GM18508 (cell line): ENCODE data around the gene EGF.

Experiments used
- ATAC-seq: cut with Tn5 transposase; IDR thresholded peaks from one replicate; pipeline ENCODE4 v1.9.1; 2021; ENCODE audit warnings: moderate number of reproducible peaks; ENCODE audit not compliant: insufficient read depth, unreplicated experiment

Gene EGF

DNA sequence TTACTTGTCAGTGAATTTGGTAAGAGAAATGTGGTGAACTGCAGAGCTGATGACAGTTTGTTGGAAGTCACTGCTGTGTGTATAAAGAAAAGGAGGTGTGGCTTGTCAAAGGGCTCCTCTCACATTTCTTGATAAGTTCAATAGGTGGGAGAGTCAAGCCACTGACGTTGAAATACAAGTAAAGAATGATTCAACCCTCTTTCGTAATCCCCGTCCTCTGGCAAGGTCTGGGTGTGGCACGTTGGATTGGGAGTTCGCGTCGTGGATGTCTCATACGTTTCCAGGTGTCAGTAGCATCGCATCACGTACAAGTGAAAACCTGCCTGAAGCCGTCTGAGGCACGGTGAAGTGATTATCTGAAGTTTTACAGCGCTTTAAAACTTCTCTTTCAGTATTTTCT is 76.4 kb downstream of the EGF start:
- ATAC-seq: no peak

DNA sequence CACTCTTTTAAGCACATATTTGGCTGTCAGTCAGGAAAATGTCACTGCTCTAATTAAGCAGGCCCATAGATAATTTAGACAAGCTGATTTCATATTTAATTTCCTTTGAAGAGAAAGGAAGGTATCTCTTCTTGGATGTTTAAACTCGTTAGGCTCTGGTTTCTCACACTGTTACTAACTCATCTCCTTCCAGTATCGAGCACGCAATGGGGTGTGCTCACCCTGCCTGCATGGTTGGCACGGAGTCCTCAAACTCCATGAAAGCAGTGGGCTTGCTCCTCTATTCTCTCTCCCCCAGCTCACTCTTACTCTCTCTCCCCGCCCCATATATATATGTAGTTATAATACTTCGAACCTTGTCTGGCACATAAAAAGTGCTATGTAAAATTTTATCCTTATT is 76.9 kb downstream of the EGF start:
- ATAC-seq: no peak

DNA sequence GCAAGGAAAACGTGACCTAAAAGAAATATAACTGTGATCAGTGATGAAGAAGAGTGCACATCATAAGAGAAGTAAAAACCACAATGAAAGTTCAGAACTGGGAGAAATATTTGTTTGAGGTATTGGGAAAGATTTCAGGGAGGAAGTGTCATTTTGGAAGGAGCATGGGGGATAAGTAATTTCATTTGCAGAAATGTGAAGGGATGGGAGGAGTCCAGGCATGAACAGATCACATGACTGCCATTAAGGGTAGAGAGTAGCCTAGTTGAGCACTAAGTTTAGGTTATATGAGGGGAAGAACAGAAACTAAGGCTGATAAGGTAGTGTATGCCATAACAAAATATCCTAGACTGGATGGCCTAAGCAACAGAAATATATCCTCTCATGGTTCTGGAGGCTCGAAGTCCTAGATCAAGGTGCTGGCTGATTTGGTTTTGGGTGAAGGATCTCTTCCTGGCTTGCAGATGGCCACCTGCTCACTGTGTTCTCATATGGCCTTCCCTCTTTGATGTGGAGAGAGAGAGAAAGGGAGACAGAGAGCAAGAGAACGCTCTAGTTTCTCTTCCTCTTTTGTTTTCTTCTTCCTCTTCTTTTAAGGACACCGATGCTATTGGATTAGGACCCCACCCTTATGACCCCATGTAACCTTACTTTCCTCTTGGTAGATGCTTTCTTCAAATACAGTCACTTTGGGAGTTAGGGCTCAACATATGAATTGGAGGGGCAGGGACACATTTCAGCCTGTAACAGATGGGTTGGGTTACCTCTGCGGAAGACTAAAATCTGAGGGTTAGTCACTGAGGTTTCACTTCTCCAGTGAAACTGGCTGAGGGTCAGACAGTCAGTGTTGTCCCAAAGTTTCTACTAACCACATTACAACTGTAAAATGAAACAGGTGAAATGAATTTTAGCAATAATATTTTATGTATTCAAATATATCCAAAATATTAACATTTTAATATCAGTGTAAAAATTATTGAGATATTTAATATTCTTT is 77.9 kb downstream of the EGF start:
- ATAC-seq: peak; percentile 68

DNA sequence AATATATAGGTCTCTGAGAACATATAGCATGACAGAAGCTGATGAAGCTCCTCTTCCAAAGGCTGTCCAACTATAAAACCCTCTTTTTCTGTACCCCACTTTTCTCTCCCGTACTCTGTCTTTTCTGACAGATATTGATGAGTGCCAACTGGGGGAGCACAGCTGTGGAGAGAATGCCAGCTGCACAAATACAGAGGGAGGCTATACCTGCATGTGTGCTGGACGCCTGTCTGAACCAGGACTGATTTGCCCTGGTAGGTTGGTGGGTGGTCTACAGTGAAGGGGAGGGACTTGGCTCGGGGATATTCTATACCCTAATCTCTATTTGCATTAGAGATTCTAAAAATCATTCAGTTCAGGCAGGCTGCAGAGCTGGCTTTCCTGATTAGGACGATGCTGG is 80.4 kb downstream of the EGF start:
- no peak for ATAC-seq

DNA sequence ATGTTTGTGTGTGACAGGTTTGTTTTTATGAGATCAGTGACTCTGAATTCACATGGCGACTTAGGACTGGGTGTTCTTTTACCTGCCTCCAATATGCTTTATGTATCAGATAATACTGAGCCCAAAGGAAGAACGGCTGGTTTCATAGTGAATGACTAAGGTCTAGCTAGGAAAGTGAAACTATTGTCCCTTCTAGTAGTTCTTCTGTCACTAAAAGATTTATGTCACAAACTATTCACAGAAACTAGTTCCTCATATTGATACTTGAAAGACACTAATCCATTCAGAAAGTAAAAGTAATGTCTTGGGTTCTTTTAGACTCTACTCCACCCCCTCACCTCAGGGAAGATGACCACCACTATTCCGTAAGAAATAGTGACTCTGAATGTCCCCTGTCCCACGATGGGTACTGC is 81.7 kb downstream of the EGF start:
- ATAC-seq: peak; percentile 66

DNA sequence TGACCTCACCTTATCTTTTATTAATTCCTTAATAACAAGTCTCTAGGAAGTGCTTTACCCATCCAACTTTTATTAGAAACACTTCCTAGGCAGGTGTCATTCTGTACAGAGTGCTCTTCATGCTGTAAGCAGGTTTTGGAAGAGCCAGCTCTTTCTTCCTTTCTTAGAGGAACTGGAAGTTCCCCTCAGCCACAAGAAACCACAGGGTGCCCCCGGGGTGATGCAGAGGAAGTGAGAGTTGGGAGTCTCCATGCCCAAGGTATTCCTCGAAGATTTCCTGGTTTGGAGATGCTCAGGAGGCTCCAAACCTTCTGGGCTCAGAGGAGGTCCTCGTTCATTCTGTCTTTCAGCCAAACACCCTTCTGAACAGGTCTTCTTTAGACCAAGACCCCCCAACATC is 83.8 kb downstream of the EGF start:
- ATAC-seq: no peak

DNA sequence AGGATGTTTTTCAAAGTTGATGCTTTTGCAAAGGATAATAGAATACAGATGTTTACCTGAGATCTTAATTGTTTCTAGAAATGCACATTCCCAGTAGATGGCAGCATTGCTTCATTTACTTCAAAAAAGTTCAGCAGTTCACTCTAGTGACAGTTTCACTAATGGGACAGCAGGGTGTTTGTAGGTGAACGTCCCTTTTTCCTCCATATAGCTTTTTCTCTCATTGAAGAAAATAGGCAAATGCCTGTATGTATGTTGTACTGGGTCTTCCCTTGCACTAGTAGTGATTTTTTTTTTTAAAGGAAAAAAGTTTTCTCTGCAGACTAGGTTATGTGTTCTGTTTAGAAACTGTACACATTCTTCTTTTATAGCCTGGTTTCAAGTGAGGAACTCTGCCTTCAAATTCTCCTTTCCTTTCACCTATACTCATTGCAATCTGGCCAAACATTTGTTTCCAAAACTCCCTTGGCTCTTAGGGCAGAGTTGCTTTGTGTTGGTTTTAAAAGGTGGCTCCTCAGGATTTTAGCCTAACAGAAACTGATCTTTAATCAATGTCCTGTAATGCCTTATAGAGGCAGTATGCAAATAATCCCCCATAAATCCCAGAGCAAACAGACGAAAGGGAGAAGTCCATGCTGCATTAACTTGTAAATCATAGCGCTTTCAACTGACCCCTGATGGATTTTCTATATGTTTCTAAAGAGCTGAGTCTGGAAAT is 86.3 kb downstream of the EGF start:
- ATAC-seq: no peak

DNA sequence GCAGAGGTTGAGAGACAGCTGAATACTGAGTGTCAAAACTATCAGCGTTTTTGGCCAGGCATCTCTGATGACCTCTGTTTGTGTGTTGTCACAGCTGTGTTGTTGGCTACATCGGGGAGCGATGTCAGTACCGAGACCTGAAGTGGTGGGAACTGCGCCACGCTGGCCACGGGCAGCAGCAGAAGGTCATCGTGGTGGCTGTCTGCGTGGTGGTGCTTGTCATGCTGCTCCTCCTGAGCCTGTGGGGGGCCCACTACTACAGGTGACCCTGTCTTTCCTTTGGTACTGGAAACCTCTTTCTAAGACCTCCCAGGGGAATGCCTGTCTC is 86.9 kb downstream of the EGF start:
- no peak for ATAC-seq

DNA sequence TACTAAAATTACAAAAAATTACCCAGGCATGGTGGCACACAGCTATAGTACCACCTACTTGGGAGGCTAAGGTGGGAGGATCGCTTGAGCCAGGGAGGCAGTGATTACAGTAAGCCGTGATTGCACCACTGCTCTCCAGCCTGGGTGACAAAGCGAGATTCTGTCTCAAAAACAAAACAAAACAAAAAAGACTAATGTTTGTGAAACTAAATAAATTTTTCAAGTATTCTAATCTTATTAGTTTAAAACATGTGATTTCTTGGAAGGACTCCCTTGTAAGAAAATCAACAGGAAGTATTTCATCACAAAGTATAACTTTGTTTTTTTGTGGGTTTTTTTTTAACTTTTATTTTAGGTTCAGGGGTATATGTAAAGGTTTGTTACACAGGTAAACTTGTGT is 89.6 kb downstream of the EGF start:
- ATAC-seq: no peak

DNA sequence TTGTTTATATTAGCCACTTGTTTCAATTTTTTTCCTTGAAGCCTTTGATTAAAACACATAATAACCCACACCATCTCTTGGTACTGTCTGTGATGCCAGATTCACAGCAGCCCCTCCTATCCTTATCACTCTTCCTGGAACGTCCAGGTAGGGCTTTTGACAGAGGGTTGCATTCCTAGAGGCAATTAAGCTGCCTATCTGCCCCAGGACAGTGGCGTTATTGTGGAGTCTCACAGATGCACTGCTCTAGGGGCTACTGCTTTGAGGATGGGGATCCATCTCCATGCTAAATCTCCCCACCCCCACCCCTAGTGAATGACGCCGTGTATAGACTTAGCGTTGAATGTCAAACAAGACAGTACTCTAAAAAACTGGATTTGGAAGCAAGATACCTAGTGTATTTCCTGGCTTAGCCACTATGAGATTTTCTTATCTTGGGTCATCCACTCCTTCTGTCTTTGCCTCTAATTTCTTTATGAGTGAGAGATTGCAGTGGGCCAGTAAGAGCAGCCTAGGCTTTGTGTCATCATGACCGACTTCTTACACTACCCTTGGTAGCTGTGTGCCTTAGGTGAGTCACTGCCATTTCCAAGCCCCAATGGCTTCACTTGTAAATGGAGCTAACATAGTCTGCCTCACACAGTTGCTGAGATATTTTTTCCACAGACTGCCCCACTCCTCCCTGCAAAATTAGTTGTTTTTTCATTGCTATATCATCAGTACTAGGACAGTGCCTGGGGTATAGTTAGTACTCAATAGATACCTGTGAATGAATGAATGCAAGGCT is 90.9 kb downstream of the EGF start:
- ATAC-seq: no peak

DNA sequence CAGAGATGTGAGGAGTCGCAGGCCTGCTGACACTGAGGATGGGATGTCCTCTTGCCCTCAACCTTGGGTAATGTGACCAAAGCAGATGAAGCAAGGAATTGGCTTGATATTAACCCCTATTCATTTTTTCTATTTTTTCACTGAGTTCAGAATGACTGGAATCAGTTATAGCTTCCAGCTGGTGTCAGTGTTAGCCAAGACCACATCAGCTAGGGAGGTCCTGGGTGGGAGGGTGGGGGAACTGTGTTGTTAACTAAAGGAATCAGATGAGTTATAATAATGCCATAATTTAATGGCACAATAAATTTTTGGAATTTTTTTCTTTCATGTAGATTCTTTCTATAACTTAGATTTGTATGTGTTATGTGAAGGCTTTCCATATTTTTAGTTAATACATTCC is 91.9 kb downstream of the EGF start:
- ATAC-seq: no peak

DNA sequence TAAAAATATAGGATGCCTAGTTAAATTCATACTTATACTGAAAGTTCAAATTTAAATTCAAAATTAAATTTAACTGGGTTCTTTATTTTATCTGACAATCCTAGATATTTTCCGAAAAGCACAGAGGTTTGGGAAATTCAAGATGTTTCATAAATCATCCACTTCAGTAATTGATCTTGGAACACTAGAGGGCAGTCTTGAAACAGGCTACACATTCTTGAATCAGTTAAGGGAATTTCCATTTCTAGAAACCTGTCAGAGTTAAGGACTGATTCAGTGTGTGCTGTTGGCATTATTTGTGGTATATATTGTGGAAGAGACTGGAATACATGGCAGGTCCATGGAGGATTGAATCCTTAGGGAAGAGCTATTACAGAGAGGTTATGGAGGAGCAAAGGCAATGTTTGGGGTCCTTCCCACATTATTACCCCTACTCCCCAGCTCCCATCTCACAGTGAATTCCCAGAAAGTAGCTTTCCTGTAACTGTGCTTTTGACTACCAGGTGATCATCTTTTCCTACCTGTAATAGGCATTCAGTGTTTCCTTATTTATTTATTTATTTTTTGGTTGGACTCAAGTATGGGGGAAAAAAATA is 92.9 kb downstream of the EGF start:
- ATAC-seq: no peak

DNA sequence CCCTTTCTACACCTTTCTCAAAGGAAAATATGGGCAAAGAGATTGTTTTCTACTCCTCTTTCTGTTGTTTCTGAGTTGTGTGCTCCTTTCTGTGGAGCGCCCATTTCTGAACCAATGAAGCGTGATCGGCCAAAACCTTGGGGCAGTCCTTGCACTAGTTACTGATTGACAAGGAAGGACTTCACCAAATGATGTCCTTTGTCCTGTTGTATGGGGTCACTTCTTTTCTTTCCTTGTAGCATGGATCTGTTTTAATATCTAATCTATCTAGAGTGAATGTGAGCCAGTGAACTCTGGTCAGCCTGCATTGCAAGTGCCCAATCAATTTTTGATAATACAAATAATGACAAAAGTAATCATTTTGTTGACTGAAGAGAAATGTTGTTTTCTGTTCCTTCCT is 94.5 kb downstream of the EGF start:
- ATAC-seq: no peak

DNA sequence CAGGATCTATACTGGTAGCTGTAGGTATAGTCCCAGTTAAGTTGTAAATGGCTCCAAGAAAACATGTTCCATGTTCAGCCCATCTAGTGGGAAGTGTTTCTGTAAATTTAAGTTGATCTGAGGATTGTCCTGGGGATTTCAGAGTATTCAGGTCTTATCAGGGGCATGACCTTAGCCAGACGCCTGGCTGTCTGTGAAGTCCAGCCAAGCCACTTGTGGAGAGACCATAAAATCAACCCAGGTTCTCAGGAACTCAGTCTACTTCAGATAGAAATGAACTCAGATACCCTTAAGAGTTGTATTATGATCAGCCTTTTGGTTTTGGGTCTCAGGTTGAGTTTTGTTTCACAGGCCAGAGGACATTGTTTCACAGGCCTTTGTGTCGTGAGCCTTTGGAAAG is 95.9 kb downstream of the EGF start:
- no peak for ATAC-seq

DNA sequence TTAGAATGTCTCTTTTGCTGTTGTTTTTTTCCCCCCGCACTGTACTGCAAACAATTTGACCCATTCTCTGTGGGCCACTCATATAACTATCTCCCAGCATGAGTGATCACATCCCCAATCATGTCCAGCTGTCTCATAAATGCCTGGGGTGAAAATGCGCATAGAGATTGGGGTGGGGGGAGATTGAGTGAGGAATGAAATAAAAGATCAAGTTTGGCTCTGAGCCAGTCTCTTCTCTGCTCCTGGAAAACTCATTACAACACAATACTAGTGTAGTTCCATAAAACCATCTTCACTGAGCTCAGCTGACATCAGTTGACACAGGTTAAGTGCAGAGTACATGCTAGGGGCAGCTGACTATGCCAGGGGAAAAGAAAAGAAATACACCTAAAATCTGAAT is 96.9 kb downstream of the EGF start:
- no peak for ATAC-seq

DNA sequence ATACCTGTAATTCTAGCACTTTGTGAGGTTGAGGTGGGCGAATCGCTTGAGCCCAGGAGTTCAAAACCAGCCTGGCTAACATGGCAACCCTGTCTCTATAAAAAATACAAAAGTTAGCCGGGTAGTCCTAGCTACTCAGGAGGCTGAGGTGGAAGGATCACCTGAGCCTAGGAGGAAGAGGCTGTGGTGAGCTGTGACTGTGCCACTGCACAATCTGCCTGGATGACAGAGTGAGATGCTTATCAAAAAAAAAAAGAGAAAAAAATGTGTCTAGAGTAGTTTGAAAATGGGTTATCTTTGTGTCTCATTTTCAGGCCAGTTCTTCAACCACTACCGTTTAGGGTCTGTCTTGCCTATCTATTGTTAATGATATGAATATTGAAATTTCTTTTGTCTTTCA is 98.1 kb downstream of the EGF start:
- ATAC-seq: no peak

DNA sequence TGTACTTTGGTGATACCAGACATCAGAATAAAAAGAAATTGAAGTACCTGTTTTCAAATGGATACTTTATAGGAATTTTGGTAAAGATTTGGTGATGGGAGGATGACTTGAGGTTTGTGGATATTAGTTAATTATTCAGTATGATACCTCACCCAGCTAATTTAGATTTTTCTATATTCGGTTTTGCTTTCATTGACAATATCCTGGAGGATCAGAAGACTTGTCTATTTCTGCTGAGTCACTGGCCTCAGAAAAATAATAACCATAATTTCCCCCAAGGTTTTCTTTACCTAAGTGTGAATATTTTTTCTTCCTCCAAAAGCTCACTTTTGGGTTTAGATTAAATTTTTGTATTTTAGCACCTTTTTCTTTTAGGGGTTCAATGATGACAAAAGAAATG is 100.2 kb downstream of the EGF start:
- ATAC-seq: no peak

DNA sequence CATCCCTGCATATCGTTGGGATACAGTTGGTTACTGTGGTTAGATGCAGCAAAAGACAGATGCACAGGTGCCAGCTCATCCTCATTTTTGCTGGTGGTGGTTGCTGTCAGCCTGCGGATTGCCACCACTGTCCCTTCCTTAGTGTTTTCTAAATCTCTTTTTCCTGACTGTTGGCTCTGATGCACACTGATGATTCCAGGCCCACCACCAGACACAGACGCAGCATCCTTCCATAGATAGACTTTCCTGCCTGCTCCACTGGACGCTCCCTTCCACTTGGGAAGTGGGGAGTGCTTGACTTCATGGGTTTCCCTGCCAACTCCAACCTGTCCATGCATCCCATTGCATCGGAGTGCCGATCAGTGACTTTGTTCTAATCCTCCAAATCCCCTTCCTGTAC is 101.5 kb downstream of the EGF start:
- ATAC-seq: no peak

DNA sequence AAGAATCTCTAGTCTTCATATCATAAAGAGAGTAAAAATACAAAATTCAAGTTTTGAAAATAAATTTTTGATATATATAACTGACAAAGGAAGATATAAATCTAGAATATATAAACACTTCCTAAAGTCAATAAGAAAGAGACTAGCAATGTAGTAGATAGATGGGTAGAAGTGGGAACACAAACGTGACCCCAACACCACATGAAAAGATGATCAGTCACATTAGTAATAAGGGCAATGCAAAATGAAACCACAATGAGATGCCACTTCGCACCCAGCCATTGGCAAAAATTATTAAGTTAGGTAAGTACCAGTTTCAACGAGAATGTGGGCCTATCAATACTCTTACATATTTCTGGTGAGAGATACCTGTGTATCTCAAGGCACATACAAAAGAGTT is 106.5 kb downstream of the EGF start:
- no peak for ATAC-seq

DNA sequence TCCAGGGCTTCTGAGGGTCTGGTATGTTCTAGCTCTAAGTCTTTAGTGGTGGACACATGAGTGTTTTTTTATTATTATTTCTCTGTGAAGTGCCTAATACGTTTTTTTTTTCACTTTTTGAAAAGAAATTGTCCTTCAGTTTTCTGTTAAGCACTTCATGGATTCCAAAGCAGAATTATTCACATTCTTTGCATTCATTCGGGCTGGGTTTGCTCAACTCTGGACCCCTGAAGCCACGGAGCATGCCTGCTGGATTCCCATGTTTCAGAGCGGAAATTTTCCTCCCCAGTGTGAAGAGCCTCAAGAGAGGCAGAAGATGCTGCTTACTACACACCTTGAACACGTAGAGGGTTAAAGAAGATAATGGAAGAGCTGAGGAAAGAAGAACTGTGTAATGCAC is 107.5 kb downstream of the EGF start:
- no peak for ATAC-seq
